ENCODE data around the gene TM2D3.

TM2D3 gene

GRCh38 chr15:101608201-101608600 lies 44.0 kb downstream of the TM2D3 start:
- no peak for DNase-seq

- no peak for DNase-seq
These were observed 45.1 kb downstream of the TM2D3 start for GRCh38 chr15:101607108-101607507.

- no peak for DNase-seq
These were observed 47.9 kb downstream of the TM2D3 start for GRCh38 chr15:101604124-101604874.

GRCh38 chr15:101602801-101603200 lies 49.4 kb downstream of the TM2D3 start:
- no peak for DNase-seq

- no peak for DNase-seq
These were observed 52.1 kb downstream of the TM2D3 start for GRCh38 chr15:101600035-101600434.

- no peak for DNase-seq
These were observed 53.1 kb downstream of the TM2D3 start for GRCh38 chr15:101599091-101599490.

GRCh38 chr15:101597360-101597928 lies 54.7 kb downstream of the TM2D3 start:
- no peak for DNase-seq

GRCh38 chr15:101596633-101597032 lies 55.5 kb downstream of the TM2D3 start:
- no peak for DNase-seq

Measured in nucleus accumbens (tissue), 56 donors.